Endometrial microvascular endothelial cells (primary cell): ENCODE results near the gene ARPP21. TPM values are rescaled to one million over a fixed set of nuclear protein-coding genes. Genes with fewer than 3 reads are reported as not detected.

Experiments
- in situ Hi-C: cut with HindIII; loops from 2 replicates; pipeline ENCODE4 v1.10.0; 2017; ENCODE audit warnings: low sequenced_read_pairs, low pct_unique_long_range_greater_than_20kb; ENCODE audit errors: inconsistent ontology term
- total RNA-seq: library from RNA; depleted of rRNA; stranded (reverse); fragments of >200 nt; gene quantifications from one replicate; pipeline ENCODE4 v1.2.3, GENCODE V29; 2015; ENCODE audit errors: inconsistent ontology term

ARPP21 gene
- total RNA-seq, 1 donor from 2014 or later = not detected

GRCh38 chr3:35640190-35641165 is 1.2 kb downstream of the ARPP21 start:
- in situ Hi-C loops = no loop called here

DNA sequence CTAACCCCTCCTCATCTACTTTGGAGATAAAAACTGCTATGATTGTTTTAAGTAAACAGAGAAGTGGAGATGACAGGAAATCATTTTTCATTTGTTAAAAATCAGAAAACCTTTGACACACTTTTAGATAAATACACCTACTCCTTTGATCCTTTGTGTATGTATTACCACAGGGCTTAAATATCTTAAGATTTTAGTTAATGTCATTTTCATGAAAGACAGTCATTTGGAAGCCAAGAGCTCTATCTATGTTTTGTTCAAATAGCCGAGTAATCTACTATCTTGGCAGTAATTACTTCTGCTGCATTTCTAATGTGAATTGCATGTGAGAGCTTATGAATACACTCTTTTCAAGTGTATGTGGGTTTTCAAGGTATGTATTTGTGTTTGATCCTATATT is 2.0 kb downstream of the ARPP21 start:
- in situ Hi-C loops = no loop called here

- in situ Hi-C loops = no loop called here
Observed at GRCh38 chr3:35641920-35642527, 2.7 kb downstream of the ARPP21 start.

DNA sequence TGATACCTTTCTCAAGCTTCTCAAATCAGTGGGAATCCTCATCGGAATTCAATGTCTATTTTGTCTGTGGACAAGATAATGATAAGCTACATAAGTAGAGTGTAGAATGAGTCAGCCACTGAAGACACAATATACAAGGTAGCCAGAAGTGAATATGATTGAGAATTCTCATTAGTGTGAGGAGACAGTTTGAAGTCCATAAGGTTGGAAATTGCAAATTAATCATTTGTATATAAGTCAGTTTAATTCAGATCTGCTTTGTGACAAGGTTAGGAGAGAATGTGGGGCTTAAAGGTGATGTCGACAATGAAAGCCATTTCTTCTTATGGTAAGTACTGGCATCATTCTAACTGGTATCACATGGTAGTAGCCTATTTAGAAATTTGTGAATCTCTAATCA is 4.2 kb downstream of the ARPP21 start:
- in situ Hi-C loops = no loop called here

DNA sequence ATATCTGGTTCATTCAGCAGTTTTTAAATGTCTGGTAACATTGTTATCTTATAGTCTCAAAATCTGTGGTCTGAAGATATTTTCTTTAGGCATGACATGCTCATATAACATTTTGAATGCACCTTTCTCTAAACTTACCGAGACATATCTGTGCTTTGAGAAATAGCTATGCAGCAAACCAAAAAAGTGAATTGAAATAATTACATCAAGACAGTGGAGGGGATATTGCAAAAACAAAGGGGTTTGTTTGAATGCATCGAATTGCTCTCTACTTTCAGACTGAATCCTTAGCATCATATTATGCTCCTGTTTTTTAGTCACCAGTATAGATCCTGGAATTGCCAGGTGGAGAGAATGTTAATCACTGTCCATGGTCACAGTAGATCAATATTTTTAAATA is 5.1 kb downstream of the ARPP21 start:
- in situ Hi-C loops = no loop called here

GRCh38 chr3:35645189-35645588 is 5.9 kb downstream of the ARPP21 start:
- in situ Hi-C loops = no loop called here

GRCh38 chr3:35646081-35646480 is 6.8 kb downstream of the ARPP21 start:
- in situ Hi-C loops = no loop called here

DNA sequence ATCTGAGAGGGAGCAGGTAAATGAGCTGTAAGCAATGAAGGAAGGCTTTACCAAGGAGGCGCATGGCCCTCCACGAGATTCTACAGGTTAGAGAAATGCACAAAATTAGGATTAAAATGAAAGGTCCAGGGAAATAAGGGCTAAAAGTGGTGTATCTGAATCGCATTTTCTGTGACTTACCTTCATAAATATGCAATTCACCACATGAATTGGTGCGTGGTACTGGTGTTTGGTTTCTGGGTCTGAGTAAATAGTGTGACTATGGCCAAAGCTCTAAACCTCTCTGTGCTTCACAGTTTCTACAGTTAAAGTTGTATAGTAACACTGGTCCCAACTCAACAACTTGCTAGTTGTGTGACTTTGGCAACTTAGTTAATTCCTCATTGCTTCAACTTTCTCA is 8.1 kb downstream of the ARPP21 start:
- in situ Hi-C loops = no loop called here

- in situ Hi-C loops = no loop called here
Observed at GRCh38 chr3:35648347-35648746, 9.0 kb downstream of the ARPP21 start.

DNA sequence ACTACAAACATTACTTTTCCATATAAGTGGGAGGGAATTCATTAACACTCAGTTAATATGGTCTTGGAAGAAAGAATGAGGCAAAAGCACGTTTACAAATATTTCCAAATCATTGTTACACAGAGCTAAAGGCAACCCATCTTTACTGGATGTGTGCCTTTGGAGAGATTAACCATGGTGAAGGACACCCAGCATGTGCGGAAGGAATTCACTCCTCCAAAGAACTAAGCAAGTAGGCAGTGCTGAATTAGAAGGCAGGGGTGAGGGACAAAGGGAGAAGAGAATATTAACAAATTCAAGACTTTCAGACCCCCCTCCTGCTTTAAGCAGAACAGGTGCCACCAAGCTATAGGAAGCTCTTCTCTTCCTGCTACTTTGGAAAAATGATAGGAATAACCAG is 10.1 kb downstream of the ARPP21 start:
- in situ Hi-C loops = no loop called here

GRCh38 chr3:35651426-35651825 is 12.1 kb downstream of the ARPP21 start:
- in situ Hi-C loops = no loop called here

GRCh38 chr3:35651851-35652250 is 12.5 kb downstream of the ARPP21 start:
- in situ Hi-C loops = no loop called here

- in situ Hi-C loops = no loop called here
Observed at GRCh38 chr3:35653347-35653746, 14.0 kb downstream of the ARPP21 start.

GRCh38 chr3:35654476-35654875 is 15.2 kb downstream of the ARPP21 start:
- in situ Hi-C loops = no loop called here

DNA sequence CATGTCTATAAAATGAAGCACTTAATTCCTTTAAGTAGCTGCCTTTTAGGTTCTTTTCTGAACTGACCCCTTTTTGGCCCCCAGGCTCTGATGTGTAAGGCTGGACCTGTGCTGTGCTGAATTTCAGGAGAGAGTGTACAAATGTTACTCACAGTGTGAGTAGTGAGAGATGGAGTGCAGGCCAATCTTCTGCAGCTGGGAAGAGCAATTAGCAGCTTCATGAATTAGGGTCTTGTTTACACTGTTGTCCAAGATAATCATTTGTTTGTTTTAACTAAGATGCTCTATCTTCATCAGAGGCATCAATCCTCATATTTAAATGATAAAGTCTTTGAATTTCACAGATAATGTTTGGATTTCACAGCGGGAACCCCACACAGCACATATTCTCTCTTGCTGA is 19.4 kb downstream of the ARPP21 start:
- in situ Hi-C loops = no loop called here

- in situ Hi-C loops = no loop called here
Observed at GRCh38 chr3:35659768-35660167, 20.4 kb downstream of the ARPP21 start.

- in situ Hi-C loops = no loop called here
Observed at GRCh38 chr3:35663471-35663870, 24.1 kb downstream of the ARPP21 start.

GRCh38 chr3:35664460-35664919 is 25.2 kb downstream of the ARPP21 start:
- in situ Hi-C loops = no loop called here

GRCh38 chr3:35665390-35666055 is 26.2 kb downstream of the ARPP21 start:
- in situ Hi-C loops = no loop called here

GRCh38 chr3:35666888-35667287 is 27.6 kb downstream of the ARPP21 start:
- in situ Hi-C loops = no loop called here
